OCI-LY1 (cell line): Measurements from ENCODE around the gene RALGDS.
"Not testable (repeated sequence)": the region's sequence is repeated elsewhere in the genome, so short reads cannot be mapped to it uniquely, and the experiment has no call there.

ENCODE experiments used
- CTCF ChIP-seq: fragments of 200-600 bp; sonication (generic), shearing (Covaris generic); IDR thresholded peaks from 2 replicates; pipeline ENCODE4 v1.5.1; 2017; ENCODE audit warnings: mild to moderate bottlenecking, antibody characterized with exemption, low read length, moderate library complexity, mixed read lengths
- EZH2 ChIP-seq: fragments of 200-600 bp; sonication (generic), shearing (Covaris generic); IDR thresholded peaks from 2 replicates; pipeline ENCODE4 v1.8.0; 2017; ENCODE audit warnings: borderline replicate concordance, mixed run types, mild to moderate bottlenecking, antibody characterized with exemption, low read length, moderate library complexity, mixed read lengths

- TF ChIP-seq CTCF, EZH2: not testable (repeated sequence)
Measured at GRCh38 chr9:133086212-133086860, 34.7 kb downstream of the RALGDS start.
